Esophagus muscularis mucosa (tissue), 4 donors: Measurements from ENCODE around the gene ADAMTS18.

Experiments used
- EP300 ChIP-seq: sonication (generic); formaldehyde crosslinking; IDR thresholded peaks from one replicate; pipeline ENCODE4 v1.6.1; 2017; ENCODE audit warnings: antibody characterized with exemption
- POLR2A ChIP-seq: fragments of 450-650 bp; IDR thresholded peaks from one replicate; pipeline ENCODE4 v1.6.1; 2017; ENCODE audit warnings: antibody characterized with exemption, moderate library complexity, mild to moderate bottlenecking, low read depth
- TF ChIP-seq, protein P1 (sequence below), 3 experiments: fragments of 200-600 bp in 2 of 3; fragments of 450-650 bp in 1 of 3; sonication (generic) in 2 of 3; IDR thresholded peaks; one replicate each; pipeline ENCODE4 v1.5.1; 2017 to 2019; ENCODE audit warnings: antibody characterized with exemption in 3 of 3, mild to moderate bottlenecking in 2 of 3, moderate library complexity in 1 of 3

DNA sequence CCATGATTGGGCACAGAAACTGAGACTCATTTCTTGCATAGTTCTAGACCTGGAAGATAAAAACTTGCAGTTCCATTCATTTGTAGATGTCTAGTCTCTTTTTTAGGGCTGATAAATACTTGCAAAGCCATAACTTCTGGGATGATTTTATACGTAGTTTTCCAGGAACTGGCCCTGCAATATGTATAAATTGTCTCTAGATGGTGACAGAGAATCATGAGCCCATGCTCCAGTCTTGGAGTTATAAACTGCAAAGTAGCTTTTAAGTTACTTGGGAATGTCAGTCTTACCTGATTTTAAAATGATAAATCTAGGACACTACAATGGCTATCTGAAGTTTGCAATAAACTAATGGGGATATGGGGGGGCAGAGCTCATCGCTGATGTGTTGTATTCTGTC lies 3.0 kb upstream of the ADAMTS18 start:
- TF ChIP-seq, protein P1, sequence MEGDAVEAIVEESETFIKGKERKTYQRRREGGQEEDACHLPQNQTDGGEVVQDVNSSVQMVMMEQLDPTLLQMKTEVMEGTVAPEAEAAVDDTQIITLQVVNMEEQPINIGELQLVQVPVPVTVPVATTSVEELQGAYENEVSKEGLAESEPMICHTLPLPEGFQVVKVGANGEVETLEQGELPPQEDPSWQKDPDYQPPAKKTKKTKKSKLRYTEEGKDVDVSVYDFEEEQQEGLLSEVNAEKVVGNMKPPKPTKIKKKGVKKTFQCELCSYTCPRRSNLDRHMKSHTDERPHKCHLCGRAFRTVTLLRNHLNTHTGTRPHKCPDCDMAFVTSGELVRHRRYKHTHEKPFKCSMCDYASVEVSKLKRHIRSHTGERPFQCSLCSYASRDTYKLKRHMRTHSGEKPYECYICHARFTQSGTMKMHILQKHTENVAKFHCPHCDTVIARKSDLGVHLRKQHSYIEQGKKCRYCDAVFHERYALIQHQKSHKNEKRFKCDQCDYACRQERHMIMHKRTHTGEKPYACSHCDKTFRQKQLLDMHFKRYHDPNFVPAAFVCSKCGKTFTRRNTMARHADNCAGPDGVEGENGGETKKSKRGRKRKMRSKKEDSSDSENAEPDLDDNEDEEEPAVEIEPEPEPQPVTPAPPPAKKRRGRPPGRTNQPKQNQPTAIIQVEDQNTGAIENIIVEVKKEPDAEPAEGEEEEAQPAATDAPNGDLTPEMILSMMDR (IDR thresholded peaks at IDR 0.05): no peak
- TF ChIP-seq POLR2A: no peak
- no peak for TF ChIP-seq EP300
